OCI-LY1 (cell line): ENCODE measurements around the gene CFAP20DC.

Experiments
- CTCF ChIP-seq: fragments of 200-600 bp; sonication (generic), shearing (Covaris generic); IDR thresholded peaks from 2 replicates; pipeline ENCODE4 v1.5.1; 2017; ENCODE audit warnings: mild to moderate bottlenecking, antibody characterized with exemption, low read length, moderate library complexity, mixed read lengths
- EZH2 ChIP-seq: fragments of 200-600 bp; sonication (generic), shearing (Covaris generic); IDR thresholded peaks from 2 replicates; pipeline ENCODE4 v1.8.0; 2017; ENCODE audit warnings: borderline replicate concordance, mixed run types, mild to moderate bottlenecking, antibody characterized with exemption, low read length, moderate library complexity, mixed read lengths

- TF ChIP-seq CTCF: no peak
- no peak for TF ChIP-seq EZH2
These were observed 58.2 kb downstream of the CFAP20DC start for GRCh38 chr3:58991623-58992022.
